Panc1 (cell line): ENCODE measurements around the gene STXBP5.

Source experiments
- CTCF ChIP-seq: fragments of 450-650 bp; IDR thresholded peaks from 2 replicates; pipeline ENCODE4 v1.5.1; 2017; ENCODE audit warnings: mild to moderate bottlenecking
- POLR2AphosphoS5 ChIP-seq: IDR thresholded peaks from 2 replicates; pipeline ENCODE4 v1.6.1; 2012; ENCODE audit warnings: mild to moderate bottlenecking, low read depth, low read length, moderate library complexity
- REST ChIP-seq, 2 experiments: IDR thresholded peaks; 2 replicates each; pipeline ENCODE4 v1.6.1; 2011 to 2012; ENCODE audit warnings: low read depth in 2 of 2, control low read depth in 1 of 2, low read length in 1 of 2, mild to moderate bottlenecking in 1 of 2, moderate library complexity in 1 of 2; ENCODE audit not compliant: insufficient read depth in 1 of 2

GRCh38 chr6:147201885-147202515, 2.2 kb upstream of the STXBP5 start:
- no peak for TF ChIP-seq CTCF
- no peak for TF ChIP-seq POLR2AphosphoS5
- no peak for TF ChIP-seq REST (IDR thresholded peaks at IDR 0.05; ENCODE audit: insufficient read depth in 1 of 2, low read depth in 2 of 2, low read length in 1 of 2)
